HepG2 (cell line): Measurements from ENCODE around the gene EPB41L4A. TPM values are rescaled to one million over a fixed set of nuclear protein-coding genes. Genes with fewer than 3 reads are reported as not detected.

Source experiments
- ATAC-seq: fragments of 200-7000 bp; cut with Tn5 transposase; 3 replicates; pipeline ENCODE4 v1.9.1; 2020; ENCODE audit warnings: mild to moderate bottlenecking, moderate library complexity
- BruUV-seq: library from RNA; stranded (reverse); fragments of 400-500 nt; replicated peaks from 2 replicates; lab custom pipeline; 2021; lab: Mats Ljungman, UMichigan
- CTCF ChIA-PET: fragments of 300-600 bp; formaldehyde crosslinking; extraction: SDS; loops from one replicate; lab custom pipeline; 2021; ENCODE audit warnings: low total read pairs, inconsistent platforms, low intra/inter-chr PET ratio; lab: Yijun Ruan, JAX
- POLR2A ChIA-PET: fragments of 350-600 bp; sonication (Branson Sonifier 250); formaldehyde crosslinking; loops from one replicate; lab custom pipeline; 2020; ENCODE audit warnings: antibody characterized with exemption, inconsistent platforms; lab: Yijun Ruan, JAX
- DNase-seq: peaks from one replicate; pipeline ENCODE4 v3.0.0-alpha.2; 2015; ENCODE audit warnings: low spot score
- FAIRE-seq: peaks from 3 replicates; lab custom pipeline; 2011; peaks lifted over from hg19 to GRCh38; lab: Jason Lieb, UNC
- H2AFZ ChIP-seq: one replicate; pipeline ENCODE4 v1.6.1; 2011; ENCODE audit warnings: low read length, inconsistent platforms
- H3K27ac ChIP-seq: fragments of 300-600 bp; 3 replicates; pipeline ENCODE4 v1.8.0; 2011; ENCODE audit warnings: mixed run types, mild to moderate bottlenecking, mixed read lengths, low read length, inconsistent platforms; ENCODE audit not compliant: insufficient read depth; ENCODE audit errors: extremely low read length
- H3K27me3 ChIP-seq, 2 experiments: fragments of 200-600 bp in 1 of 2; 2 replicates in 1 of 2; 3 replicates in 1 of 2; pipeline versions ENCODE4 v1.6.0 to v1.8.0; 2011; ENCODE audit warnings: low read length in 2 of 2, mild to moderate bottlenecking in 2 of 2, moderate library complexity in 2 of 2, inconsistent platforms in 1 of 2; ENCODE audit not compliant: insufficient read depth in 2 of 2, control insufficient read depth in 1 of 2
- H3K36me3 ChIP-seq, 2 experiments: fragments of 200-600 bp in 1 of 2; replicated peaks in 1 of 2; 2 replicates in 1 of 2; 3 replicates in 1 of 2; pipeline versions ENCODE4 v1.5.1 to v1.8.0; 2011; ENCODE audit warnings: low read length in 2 of 2, inconsistent platforms in 1 of 2; ENCODE audit not compliant: insufficient read depth in 2 of 2, control insufficient read depth in 1 of 2
- H3K4me1 ChIP-seq: 2 replicates; pipeline ENCODE4 v1.5.1; 2012; ENCODE audit warnings: low read length, inconsistent platforms; ENCODE audit not compliant: insufficient read depth
- H3K4me2 ChIP-seq: 2 replicates; pipeline ENCODE4 v1.6.0; 2011; ENCODE audit warnings: low read depth, low read length, inconsistent platforms
- H3K4me3 ChIP-seq, 3 experiments: fragments of 200-600 bp in 1 of 3; sonication (generic), shearing (Covaris generic) in 1 of 3; replicated peaks in 1 of 3; 2 replicates each; pipeline ENCODE4 v1.5.1; 2011 to 2016; ENCODE audit warnings: low read length in 3 of 3, inconsistent platforms in 2 of 3, low read depth in 2 of 3, mild to moderate bottlenecking in 2 of 3, control low read depth in 1 of 3, mixed read lengths in 1 of 3; ENCODE audit not compliant: insufficient read depth in 1 of 3
- H3K79me2 ChIP-seq: one replicate; pipeline ENCODE4 v1.6.1; 2011; ENCODE audit warnings: low read length, inconsistent platforms; ENCODE audit not compliant: insufficient read depth
- H3K9ac ChIP-seq: 2 replicates; pipeline ENCODE4 v1.6.0; 2011; ENCODE audit warnings: mild to moderate bottlenecking, low read depth, low read length, inconsistent platforms; ENCODE audit not compliant: insufficient read depth
- H3K9me3 ChIP-seq: 2 replicates; pipeline ENCODE4 v1.5.1; 2012; ENCODE audit warnings: mild to moderate bottlenecking, low read length
- H4K20me1 ChIP-seq: 2 replicates; pipeline ENCODE4 v1.6.0; 2011; ENCODE audit warnings: inconsistent platforms, mild to moderate bottlenecking, low read length, moderate library complexity; ENCODE audit not compliant: insufficient read depth
- GTF2F1 ChIP-seq: fragments of 150-350 bp; IDR thresholded peaks from 2 replicates; pipeline ENCODE4 v1.6.1; 2014; ENCODE audit warnings: low read length
- KLF13 ChIP-seq: sonication (generic); formaldehyde crosslinking; IDR thresholded peaks from 2 replicates; pipeline ENCODE4 v1.4.0; 2020; ENCODE audit warnings: mild to moderate bottlenecking, missing genetic modification reagents
- MTA1 ChIP-seq: sonication (generic); formaldehyde crosslinking; IDR thresholded peaks from 2 replicates; pipeline ENCODE4 v1.4.0; 2020; ENCODE audit warnings: missing genetic modification reagents, mild to moderate bottlenecking, borderline replicate concordance
- PHF21A ChIP-seq: sonication (generic); formaldehyde crosslinking; IDR thresholded peaks from 2 replicates; pipeline ENCODE4 v1.5.0; 2020; ENCODE audit warnings: mild to moderate bottlenecking, missing genetic modification reagents
- RARG ChIP-seq: sonication (generic); formaldehyde crosslinking; IDR thresholded peaks from 2 replicates; pipeline ENCODE4 v1.4.0; 2020; ENCODE audit warnings: low read depth, mild to moderate bottlenecking, missing genetic modification reagents
- RBM39 ChIP-seq: fragments of 200-400 bp; formaldehyde crosslinking; IDR thresholded peaks from one replicate; pipeline ENCODE4 v1.6.1; 2018; ENCODE audit warnings: antibody characterized with exemption, mild to moderate bottlenecking, low read depth, low read length; ENCODE audit not compliant: poor library complexity, severe bottlenecking
- RFX5 ChIP-seq: IDR thresholded peaks from 2 replicates; pipeline ENCODE4 v1.6.1; 2011; ENCODE audit warnings: low read depth, low read length, improper control_type of control experiment
- TCF12 ChIP-seq, 2 experiments: fragments of 450-650 bp in 1 of 2; sonication (generic) in 1 of 2; formaldehyde crosslinking in 1 of 2; IDR thresholded peaks; 2 replicates each; pipeline versions ENCODE4 v1.6.1 to v1.8.0; 2017 to 2022; ENCODE audit warnings: antibody characterized with exemption in 1 of 2, mild to moderate bottlenecking in 1 of 2, missing genetic modification reagents in 1 of 2, moderate library complexity in 1 of 2
- ZC3H13 ChIP-seq: sonication (generic); formaldehyde crosslinking; IDR thresholded peaks from 2 replicates; pipeline ENCODE4 v1.8.1; 2023; ENCODE audit warnings: mild to moderate bottlenecking, missing genetic modification reagents, moderate library complexity
- ZFY ChIP-seq: sonication (generic); formaldehyde crosslinking; IDR thresholded peaks from 2 replicates; pipeline ENCODE4 v1.4.0; 2020; ENCODE audit warnings: missing genetic modification reagents
- ZSCAN12 ChIP-seq: sonication (generic); formaldehyde crosslinking; IDR thresholded peaks from 2 replicates; pipeline ENCODE4 v1.9.0; 2021; ENCODE audit warnings: mild to moderate bottlenecking, missing genetic modification reagents
- WGBS: methylation state at CpG from one replicate; pipeline ENCODE4 v1.1.6; 2017; ENCODE audit warnings: low lambda C conversion rate; 5-methylcytosine and 5-hydroxymethylcytosine counted together
- in situ Hi-C: cut with HindIII; loops from 2 replicates; pipeline ENCODE4 v1.10.0; 2017; ENCODE audit warnings: low pct_unique_long_range_greater_than_20kb; ENCODE audit not compliant: extremely low pct_ligation_motif_present
- intact Hi-C: fragments of 100-400 bp; cut with micrococcal nuclease; formaldehyde crosslinking; loops from one replicate; pipeline ENCODE4 v1.10.0; 2022; ENCODE audit not compliant: unreplicated experiment
- polyA plus RNA-seq, 8 experiments: library from polyadenylated mRNA; depleted of rRNA in 3 of 8; stranded (reverse) in 7 of 8; unstranded in 1 of 8; fragments of >200 nt; fragmentation: Illumina TruSeq in 4 of 8; extraction: Trizol in 4 of 8; gene quantifications; 2 replicates each; pipeline versions ENCODE4 v1.2.1 to v1.2.3, GENCODE V29; 2011 to 2016; ENCODE audit warnings: low read depth in 4 of 8, missing spikeins in 1 of 8, mixed read lengths in 1 of 8; ENCODE audit not compliant: insufficient read depth in 1 of 8
- total RNA-seq, 5 experiments: library from RNA; depleted of rRNA; stranded (reverse); fragments of >200 nt; fragmentation: Illumina TruSeq; extraction: Trizol; gene quantifications; 2 replicates each; pipeline ENCODE4 v1.2.3, GENCODE V29; 2016; ENCODE audit warnings: low read depth in 1 of 5
- TF ChIP-seq, protein P1 (sequence below): sonication (generic); formaldehyde crosslinking; IDR thresholded peaks from 2 replicates; pipeline ENCODE4 v1.8.1; 2022; ENCODE audit warnings: low read depth, mild to moderate bottlenecking, missing genetic modification reagents
- TF ChIP-seq, protein P2 (sequence below): sonication (generic); formaldehyde crosslinking; conservative IDR thresholded peaks from 2 replicates; pipeline ENCODE4 v1.8.1; 2023; ENCODE audit warnings: missing genetic modification reagents
- TF ChIP-seq, protein P3 (sequence below): sonication (generic); formaldehyde crosslinking; IDR thresholded peaks from 2 replicates; pipeline ENCODE4 v1.4.0; 2020; ENCODE audit warnings: missing genetic modification reagents, borderline replicate concordance

Gene EPB41L4A
- total and polyA plus RNA-seq, 2 of the 13 experiments (the other 11 are each of a cell fraction or from before 2014, with no cell fraction given), result 0.07 TPM; not detected in 1

DNA sequence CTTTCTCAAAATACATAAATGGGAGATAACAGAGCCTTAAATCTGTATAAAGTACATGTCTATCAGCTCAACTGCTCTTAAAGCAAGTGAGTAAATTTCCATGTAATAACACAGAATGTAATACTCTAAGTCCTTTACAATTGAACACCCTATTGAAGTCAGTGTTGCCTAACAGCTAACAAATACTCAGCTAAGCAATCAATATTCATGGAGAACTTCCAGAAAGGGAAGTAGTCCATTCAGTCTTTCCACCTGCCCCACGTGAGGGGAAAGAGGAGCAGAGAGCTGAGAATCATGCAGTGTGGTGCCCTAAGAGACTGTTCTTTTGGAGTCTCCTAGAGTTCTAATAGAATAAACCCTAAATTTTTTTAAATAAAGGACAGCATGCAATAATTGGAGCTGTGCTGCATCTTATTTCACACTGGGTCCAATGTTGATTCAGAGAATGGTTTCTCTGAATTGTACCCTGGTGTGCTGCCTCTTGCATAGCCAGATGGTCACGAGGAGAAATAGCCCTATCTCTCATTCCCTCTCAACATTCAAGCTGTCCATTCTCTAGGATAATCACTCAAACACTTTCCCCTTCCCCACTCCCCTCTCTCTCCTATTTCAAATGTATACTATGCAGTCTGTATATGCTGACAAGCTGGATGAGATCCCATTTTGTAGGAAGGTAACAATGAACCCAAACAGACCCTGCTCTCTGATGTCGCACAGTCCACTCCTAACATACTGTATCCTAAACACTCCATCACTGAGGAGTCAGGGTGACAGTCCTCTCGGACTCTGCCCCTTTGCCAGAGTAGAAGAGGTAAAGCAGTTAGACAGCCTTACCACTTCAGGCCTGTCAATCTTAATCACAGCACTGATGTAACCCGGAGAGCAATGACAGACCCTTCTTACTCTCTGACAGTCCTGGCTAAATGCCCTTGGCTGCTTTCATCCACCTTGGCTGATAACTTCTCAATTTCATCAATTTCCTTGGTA, 134.8 kb downstream of the EPB41L4A start:
- Histone ChIP-seq H3K4me1 (no peaks in the 10 kb centered on the region), H3K27me3 (peaks cover 0 to 3% of the 10 kb centered on the region in 2 experiments; a peak in 2 of 5 replicates), H3K9me3 (no peaks in the 10 kb centered on the region), H3K9ac (no peak overlapping the region), H4K20me1 (no peaks in the 10 kb centered on the region), H3K4me3 (no peak overlapping the region), H3K79me2 (no peaks in the 10 kb centered on the region), H3K4me2 (no peak overlapping the region), H2AFZ (no peak overlapping the region), H3K36me3 (no peaks in the 10 kb centered on the region), H3K27ac (no peak overlapping the region)
- ATAC-seq (no peak), FAIRE-seq (no peak), DNase-seq (no peak)
- in situ Hi-C loops (no loop called here), intact Hi-C loops (no loop called here)
- ChIA-PET POLR2A (no interaction called here), CTCF (no interaction called here)
- BruUV-seq, result no TSS peak
- WGBS, result 0% methylated on average over 5 of the region's 5 CpGs
- TF ChIP-seq TCF12 (IDR thresholded peaks at IDR 0.05) (no peak), TCF12 (CRISPR knock-in tag; IDR thresholded peaks at IDR 0.05) (no peak), RBM39 (no peak), GTF2F1 (no peak), PHF21A (no peak), ZC3H13 (no peak), RARG (CRISPR knock-in tag) (no peak), ZSCAN12 (CRISPR knock-in tag) (no peak), KLF13 (CRISPR knock-in tag) (no peak), RFX5 (no peak), MTA1 (CRISPR knock-in tag) (no peak), ZFY (CRISPR knock-in tag) (no peak)
- TF ChIP-seq, protein P1, sequence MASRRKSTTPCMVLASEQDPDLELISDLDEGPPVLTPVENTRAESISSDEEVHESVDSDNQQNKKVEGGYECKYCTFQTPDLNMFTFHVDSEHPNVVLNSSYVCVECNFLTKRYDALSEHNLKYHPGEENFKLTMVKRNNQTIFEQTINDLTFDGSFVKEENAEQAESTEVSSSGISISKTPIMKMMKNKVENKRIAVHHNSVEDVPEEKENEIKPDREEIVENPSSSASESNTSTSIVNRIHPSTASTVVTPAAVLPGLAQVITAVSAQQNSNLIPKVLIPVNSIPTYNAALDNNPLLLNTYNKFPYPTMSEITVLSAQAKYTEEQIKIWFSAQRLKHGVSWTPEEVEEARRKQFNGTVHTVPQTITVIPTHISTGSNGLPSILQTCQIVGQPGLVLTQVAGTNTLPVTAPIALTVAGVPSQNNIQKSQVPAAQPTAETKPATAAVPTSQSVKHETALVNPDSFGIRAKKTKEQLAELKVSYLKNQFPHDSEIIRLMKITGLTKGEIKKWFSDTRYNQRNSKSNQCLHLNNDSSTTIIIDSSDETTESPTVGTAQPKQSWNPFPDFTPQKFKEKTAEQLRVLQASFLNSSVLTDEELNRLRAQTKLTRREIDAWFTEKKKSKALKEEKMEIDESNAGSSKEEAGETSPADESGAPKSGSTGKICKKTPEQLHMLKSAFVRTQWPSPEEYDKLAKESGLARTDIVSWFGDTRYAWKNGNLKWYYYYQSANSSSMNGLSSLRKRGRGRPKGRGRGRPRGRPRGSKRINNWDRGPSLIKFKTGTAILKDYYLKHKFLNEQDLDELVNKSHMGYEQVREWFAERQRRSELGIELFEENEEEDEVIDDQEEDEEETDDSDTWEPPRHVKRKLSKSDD (CRISPR knock-in tag), result no peak
- TF ChIP-seq, protein P2, sequence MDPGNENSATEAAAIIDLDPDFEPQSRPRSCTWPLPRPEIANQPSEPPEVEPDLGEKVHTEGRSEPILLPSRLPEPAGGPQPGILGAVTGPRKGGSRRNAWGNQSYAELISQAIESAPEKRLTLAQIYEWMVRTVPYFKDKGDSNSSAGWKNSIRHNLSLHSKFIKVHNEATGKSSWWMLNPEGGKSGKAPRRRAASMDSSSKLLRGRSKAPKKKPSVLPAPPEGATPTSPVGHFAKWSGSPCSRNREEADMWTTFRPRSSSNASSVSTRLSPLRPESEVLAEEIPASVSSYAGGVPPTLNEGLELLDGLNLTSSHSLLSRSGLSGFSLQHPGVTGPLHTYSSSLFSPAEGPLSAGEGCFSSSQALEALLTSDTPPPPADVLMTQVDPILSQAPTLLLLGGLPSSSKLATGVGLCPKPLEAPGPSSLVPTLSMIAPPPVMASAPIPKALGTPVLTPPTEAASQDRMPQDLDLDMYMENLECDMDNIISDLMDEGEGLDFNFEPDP (CRISPR knock-in tag), result no peak
- TF ChIP-seq, protein P3, sequence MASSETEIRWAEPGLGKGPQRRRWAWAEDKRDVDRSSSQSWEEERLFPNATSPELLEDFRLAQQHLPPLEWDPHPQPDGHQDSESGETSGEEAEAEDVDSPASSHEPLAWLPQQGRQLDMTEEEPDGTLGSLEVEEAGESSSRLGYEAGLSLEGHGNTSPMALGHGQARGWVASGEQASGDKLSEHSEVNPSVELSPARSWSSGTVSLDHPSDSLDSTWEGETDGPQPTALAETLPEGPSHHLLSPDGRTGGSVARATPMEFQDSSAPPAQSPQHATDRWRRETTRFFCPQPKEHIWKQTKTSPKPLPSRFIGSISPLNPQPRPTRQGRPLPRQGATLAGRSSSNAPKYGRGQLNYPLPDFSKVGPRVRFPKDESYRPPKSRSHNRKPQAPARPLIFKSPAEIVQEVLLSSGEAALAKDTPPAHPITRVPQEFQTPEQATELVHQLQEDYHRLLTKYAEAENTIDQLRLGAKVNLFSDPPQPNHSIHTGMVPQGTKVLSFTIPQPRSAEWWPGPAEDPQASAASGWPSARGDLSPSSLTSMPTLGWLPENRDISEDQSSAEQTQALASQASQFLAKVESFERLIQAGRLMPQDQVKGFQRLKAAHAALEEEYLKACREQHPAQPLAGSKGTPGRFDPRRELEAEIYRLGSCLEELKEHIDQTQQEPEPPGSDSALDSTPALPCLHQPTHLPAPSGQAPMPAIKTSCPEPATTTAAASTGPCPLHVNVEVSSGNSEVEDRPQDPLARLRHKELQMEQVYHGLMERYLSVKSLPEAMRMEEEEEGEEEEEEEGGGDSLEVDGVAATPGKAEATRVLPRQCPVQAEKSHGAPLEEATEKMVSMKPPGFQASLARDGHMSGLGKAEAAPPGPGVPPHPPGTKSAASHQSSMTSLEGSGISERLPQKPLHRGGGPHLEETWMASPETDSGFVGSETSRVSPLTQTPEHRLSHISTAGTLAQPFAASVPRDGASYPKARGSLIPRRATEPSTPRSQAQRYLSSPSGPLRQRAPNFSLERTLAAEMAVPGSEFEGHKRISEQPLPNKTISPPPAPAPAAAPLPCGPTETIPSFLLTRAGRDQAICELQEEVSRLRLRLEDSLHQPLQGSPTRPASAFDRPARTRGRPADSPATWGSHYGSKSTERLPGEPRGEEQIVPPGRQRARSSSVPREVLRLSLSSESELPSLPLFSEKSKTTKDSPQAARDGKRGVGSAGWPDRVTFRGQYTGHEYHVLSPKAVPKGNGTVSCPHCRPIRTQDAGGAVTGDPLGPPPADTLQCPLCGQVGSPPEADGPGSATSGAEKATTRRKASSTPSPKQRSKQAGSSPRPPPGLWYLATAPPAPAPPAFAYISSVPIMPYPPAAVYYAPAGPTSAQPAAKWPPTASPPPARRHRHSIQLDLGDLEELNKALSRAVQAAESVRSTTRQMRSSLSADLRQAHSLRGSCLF (CRISPR knock-in tag), result no peak
